GM18873 (cell line): ENCODE data around the gene ROCK2.

ENCODE experiments used
- ATAC-seq: cut with Tn5 transposase; IDR thresholded peaks from one replicate; pipeline ENCODE4 v1.9.1; 2021; ENCODE audit warnings: mild to moderate bottlenecking, moderate library complexity, moderate number of reproducible peaks; ENCODE audit not compliant: unreplicated experiment, low FRiP score

The ROCK2 gene

DNA sequence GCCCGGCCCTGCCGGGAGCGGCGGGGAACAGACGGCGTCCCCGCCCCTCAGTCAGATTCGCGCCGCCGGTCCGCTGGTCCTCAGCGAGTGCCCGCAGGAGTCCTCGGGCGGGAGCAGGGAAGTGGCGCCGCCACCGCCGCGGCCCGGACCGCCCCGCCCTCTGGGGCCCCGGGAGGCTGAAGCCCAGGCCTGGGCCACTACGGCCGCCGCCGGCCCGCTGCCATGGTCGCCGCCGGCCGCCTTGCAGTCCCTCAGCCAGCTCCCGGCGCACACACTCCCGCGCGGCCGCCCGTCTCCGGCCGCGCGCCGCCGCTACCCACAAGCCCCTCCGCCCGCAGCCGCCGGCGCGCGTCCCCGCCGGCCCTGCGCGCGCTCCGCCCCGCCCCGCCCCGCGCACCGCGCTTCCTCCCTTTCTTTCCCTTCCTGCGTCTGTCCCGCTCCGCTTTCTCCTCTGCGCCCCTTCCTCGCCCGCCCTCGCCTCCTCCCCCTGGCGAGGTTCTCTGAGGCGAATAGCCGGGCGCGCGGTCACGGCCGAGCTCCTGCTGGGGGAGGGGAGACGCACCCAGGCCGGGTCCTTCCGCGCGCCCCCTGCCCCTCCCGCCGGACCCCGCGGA lies at the start of gene ROCK2:
Gene ROCK2 (minus strand): TSS at position 295 of the 614 bp plus-strand sequence. CDS start 500 bp downstream, outside the sequence.
- ATAC-seq = peak; percentile 34

DNA sequence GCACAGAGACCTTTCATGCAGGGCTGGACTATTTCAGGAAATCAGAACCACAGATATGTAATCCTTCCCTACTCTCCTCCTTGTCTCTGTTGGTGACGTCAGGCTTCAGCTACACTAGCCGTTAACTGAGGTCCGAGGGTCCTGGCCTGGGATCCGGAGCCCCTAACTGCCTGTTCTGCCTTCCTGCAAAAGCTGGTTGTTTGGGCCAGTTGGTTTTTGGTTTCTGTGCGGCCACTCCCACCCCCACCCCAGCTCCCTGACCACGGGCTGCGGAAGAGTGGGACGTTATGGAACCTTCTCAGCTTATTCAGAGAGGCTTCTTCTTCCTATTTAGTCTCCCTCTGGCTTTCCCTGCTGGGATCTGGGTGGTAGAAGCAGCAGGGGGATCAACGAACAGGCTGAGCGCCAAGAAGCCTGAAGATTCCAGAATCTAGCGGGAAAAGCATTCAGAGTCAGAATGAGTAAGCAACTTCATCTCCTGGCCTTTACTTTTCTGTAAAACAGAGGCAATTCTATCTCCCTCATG lies 49.3 kb upstream of the ROCK2 start:
- ATAC-seq = no peak

DNA sequence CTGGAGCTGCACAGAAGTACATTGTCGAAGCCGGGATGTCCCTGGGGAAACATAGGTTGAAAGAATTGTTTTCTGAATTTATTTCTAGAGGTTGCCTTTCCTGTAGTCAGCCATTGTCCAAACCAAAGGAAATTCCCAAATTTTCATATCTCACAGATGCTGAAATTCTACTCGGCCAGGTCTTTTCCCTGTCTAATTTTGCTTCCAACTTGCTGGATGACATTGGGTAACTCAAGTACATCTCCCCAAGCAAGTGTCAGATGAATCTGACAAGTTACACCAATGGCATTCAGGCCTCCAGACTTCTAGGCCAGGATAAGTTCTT lies 47.5 kb upstream of the ROCK2 start:
- no peak for ATAC-seq

DNA sequence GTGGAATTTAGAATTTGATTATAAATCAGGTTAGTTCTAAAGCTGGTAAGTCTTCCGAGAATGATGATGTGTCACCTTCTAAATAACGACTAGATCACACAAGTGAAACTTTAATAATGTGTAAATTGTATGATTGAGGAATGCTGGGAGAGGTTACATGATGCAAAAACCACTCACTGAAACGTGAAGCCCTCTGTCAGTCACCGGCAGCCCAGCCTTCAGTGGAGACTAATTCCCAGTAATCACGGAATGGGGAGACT lies 45.9 kb upstream of the ROCK2 start:
- ATAC-seq = no peak

- ATAC-seq = no peak
Observed at GRCh38 chr2:11389551-11390398, 45.3 kb upstream of the ROCK2 start.

DNA sequence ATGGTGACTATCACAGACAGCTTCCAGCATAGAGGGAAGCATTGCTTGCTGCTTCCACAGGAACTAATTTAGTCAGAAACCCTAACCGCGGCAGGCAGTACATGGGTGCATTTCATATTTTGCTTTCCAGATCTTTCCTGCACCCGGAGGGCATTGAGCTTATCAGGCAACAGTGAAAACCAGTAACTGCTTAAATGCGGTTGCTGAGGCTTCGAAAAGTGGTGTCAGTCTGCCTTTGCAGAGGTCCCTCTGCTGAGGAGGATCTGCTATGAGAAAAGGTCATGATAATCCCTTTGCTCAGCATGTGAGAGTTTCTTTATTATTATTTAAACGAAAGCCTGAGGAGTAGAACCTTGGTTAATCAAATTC lies 44.6 kb upstream of the ROCK2 start:
- ATAC-seq = no peak

GRCh38 chr2:11388262-11389051 lies 44.0 kb upstream of the ROCK2 start:
- no peak for ATAC-seq

DNA sequence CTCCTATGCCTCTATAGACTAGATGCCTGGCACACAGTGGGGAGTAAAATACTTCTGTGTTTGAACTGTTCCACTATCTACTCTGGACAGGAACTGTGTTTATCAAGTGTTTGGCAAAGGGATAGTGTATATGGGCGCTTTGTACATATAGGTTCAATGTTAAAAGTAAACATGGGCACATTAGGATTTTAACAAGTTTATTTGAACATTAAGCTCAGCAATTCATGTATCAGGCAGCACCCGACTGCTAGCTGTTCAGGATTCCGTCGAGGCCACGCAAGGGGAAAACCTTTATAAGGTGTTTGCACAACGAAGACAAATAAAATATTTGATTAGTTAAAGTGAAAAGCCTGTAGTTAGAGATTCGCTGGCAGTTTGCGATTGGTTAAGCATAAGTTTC lies 43.4 kb upstream of the ROCK2 start:
- no peak for ATAC-seq

DNA sequence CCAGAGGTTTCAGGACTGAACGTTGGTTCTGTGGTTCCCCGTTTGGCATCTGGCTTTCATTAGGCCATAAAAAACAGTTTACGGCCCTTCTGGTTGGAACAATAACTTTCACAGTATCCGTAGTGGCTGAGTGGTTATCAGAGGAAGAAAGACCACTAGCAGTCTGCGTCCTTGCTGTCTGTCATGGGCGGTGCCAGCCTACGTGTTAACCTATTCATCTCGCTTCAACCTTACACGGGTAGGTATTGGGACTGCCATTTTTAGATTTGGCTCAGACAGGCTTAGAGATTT lies 42.6 kb upstream of the ROCK2 start:
- ATAC-seq = no peak

GRCh38 chr2:11385847-11386246 lies 41.4 kb upstream of the ROCK2 start:
- ATAC-seq = no peak

- no peak for ATAC-seq
Observed at GRCh38 chr2:11385216-11385615, 40.8 kb upstream of the ROCK2 start.

GRCh38 chr2:11379558-11379957 lies 35.1 kb upstream of the ROCK2 start:
- no peak for ATAC-seq

DNA sequence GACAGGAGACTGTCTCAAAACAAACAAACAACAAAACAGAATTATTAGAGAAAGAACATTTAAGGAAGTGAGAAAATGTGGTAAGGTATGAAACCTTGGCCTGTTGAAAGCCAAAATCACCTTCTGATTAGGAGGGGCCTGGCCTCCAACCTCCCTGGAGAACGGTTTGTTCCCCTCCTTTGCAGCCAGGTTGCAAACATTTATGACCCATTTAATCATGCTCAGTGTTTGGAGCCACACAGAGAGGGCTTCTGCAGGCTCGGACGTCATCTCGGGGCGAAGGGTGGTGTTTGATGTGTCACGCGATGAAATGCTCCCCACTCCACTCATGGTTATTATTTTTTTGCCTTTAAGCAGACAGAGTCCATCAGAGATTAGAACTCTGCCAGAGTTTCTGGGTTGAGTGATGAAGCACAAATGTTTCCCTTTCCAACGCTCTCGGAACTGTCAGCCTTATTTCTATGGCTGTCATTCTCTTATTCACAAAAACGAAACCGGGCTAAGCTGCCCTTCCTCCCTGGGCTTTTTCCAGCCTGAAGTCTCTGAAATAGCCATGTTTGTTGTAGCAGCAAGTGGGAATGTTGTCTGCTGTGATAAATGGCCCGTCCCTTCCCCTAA lies 33.6 kb upstream of the ROCK2 start:
- ATAC-seq = peak; percentile 95

GRCh38 chr2:11376071-11376470 lies 31.6 kb upstream of the ROCK2 start:
- no peak for ATAC-seq

GRCh38 chr2:11375689-11376027 lies 31.2 kb upstream of the ROCK2 start:
- no peak for ATAC-seq

GRCh38 chr2:11375025-11375688 lies 30.7 kb upstream of the ROCK2 start:
- no peak for ATAC-seq

GRCh38 chr2:11373096-11373495 lies 28.7 kb upstream of the ROCK2 start:
- ATAC-seq = no peak

DNA sequence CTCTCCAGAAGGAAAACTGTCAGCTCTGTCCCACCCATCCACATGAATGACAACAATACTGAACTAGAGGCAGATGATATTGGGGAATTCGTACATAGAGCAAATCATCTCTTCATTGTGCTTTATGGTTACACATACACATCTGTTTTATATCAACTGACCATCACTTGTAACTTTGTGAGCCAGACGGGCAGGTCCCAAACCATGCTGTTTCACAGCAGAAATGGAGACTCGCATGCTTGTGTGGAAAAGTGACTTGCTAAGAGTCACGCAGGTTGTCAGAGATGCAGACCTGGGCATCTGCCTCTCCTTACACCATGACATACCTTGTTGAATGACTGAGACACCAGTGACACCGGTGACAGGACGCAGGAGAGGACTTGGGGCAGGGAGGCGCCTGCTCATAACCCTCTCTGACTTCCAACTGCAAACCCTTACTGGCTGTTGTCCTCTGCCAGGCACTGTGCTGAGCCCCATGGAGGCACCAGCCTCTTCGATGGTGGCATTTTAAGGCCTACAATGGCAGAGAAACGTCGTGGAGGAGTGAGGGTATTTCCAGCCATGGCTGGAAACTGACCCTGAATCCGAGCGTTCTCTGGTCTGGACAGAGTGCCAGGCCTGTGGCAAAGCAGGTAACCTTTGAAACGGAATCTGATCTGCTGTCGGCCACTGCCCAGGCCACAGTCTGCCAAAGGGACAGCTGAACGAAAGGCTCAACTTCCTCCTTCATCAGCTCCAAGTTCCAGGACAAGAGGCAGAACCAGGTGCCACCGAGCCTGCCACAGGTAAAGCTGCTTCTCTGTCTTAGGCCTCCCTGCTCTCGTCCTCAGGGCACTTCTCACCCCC lies 26.9 kb upstream of the ROCK2 start:
- ATAC-seq = no peak

DNA sequence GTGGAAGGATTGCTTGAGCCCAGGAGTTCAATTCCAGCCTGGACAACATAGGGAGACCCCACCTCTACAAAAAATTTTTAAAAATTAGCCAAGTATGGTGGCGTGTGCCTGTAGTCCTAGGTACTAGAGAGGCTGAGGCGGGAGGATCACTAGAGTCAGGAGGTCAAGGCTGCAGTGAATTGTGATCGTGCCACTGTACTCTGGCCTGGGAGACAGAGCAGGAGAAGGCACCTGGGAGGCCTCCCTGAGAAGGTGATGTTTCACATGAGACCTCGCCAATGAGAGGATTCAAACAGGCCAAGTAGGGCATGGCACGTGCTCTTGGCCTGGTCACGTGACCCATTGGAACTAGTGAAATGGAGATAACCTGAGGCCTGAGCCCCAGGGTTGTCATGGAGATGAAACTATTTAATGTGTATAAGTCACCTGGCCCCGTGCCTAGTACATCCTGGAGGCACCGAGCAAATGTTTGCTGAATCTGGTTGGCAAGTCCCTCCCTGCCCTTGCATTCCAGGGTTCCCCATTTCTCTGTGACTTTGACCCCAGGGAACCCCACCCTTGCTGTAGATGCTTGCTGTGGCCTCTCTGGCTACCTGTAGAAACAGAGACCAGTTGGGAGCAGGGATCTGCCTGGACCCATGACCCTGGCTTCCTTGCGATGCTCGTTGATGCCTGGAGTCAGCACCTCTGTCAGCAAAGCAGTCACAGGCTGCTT lies 26.1 kb upstream of the ROCK2 start:
- no peak for ATAC-seq
